Activated CD4-positive, alpha-beta T cell treated with anti-CD3 and anti-CD28 coated beads, Interleukin-2, amount 50 U/mL, for 16 hours (primary cell): ENCODE results near the gene FRMD5.
"Not testable (repeated sequence)": the region's sequence is repeated elsewhere in the genome, so short reads cannot be mapped to it uniquely, and the experiment has no call there.

ENCODE experiments used
- DNase-seq: peaks from one replicate; pipeline ENCODE4 v3.0.0-alpha.2; 2020

The FRMD5 gene

DNA sequence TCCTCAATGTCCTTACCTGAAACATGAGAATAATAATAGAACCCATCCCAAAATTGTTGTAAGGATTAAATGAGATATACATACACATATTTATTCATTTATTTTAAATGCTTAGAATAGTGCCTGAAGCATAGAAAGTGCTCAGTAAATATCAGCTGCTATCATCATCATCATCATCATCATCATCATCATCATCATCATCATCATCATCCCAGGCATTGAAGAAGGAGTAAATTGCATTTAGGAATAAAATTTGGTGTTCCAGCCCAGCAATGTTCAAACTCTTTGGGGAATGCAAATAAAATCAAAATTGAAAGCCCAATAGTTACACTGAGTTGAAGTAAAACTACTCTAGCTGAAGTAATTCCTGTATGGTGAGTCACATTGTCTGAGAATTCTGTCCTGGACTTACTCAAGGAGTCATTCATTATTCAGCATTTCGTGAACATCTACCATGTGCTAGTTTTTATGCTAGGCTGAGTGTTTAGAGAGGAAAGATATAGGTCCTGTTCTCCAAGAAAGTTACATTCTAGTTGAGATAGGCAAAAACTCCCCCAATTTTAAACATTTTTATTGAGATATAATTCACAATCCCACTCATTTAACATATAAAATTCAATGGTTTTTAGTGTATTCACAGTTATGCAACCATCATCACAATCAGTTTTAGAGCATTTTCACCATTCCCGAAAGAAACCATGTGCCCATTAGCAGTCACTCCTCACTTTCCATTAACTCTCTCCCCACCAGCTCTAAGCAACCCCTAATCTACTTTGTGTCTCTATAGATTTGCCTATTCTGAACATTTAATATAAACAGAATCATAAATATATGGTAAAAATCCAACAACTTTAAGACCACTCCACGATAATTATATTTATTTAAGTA lies 107.2 kb downstream of the FRMD5 start:
- no peak for DNase-seq

DNA sequence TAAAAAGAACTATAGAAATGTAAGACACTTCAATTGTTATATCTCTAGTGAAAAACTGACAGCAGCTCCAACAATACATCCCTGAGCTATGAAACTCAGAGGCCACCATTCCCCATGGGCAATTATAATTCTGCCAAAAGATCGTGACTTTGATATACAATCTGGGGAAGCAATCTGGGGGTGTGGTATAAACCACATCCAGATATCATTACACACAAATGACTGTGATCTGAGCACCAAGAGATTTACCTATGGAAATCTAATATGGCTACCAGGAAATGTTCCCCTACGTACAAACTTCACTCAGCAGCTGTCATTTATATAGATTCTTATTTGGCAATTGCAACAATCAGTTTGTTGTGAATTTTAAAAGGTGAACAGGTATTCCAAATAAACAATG lies 110.3 kb downstream of the FRMD5 start:
- no peak for DNase-seq

DNA sequence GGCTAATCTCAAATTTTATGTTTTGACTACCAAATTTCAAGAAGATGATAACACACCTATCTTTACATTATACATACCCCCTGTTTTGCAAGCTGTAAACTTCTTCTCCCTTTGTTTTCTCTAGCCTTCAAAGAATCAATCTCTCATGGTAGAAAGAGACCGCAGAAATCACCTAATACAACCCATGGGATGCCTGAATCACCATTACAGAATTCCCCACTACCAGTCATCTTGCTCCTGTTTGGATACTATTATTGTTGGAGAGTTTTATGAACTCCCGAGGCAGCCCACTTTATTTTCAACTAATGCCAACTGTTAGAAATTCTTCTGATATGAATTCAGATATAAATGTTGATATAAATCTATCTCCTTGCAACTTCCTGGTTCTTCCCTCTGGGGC lies 110.9 kb downstream of the FRMD5 start:
- no peak for DNase-seq

DNA sequence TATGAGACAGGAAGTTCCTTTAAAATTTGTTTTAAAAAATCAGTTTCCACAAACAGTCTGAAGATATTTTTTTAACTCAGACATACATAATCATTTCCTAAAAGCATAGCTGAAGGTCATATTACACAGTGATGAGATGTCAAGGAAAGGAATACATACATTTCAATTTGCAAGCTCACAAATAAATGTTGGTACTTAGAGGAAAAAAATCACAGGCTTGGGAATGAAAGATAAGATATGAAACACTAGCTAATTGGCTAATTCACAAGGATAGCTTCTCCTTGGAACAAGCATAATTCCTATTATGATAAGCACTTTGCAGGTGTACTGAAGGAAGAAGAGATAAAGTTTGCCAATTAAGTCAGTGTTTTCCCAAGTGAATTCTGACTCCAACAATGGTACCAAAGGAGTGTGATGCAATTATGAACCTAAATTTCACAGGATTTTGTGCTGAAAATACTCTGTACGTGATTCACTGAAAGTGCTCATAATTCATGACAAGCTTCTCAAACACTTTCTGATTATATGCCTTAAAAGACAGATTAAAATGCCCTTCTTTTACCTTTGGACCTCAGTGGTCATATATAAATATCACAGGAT lies 112.4 kb downstream of the FRMD5 start:
- DNase-seq, result no peak

DNA sequence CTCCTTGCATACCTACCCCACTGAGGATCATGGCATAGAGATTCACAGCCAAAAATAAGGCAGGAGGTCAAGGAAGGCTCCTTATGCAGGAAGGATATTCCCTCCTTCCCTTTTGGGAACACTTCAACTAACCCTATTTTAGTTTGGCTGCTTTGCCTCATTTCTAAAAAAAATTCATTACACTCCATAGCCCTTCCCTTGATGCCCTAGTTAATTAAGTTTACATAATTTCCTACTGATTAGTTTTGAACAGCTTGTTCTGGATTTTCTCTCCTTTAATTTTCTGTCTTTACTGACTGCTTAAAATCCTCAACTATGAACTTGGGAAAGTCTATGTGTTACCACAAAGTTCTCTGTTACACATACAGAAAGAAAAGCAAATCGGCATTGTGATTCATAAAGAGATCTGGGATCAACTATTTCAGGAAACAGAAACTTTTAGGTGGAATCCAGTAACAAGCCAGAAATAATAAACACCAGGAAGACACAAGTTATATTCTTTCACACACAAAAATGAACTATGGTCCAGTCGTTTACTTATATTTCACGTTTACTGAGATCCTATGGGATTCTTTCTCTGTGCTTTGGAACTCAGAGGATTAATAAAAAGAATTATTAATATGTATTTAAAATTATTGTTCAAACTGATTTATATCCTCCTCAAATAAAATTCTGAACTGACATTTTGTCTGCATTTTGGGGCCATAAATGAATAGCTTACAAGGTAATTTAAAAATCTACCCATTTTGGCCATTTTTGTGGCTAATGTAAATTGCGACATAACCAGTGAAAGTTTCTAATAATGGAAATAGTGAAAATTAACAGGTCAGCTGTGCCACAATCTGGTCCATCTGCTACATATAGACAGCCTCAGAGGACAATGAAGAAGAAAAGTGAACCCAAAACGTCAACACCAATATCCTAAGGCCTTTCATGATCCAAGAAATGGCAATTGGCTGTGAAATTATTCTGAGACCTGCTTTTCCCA lies 113.8 kb downstream of the FRMD5 start:
- DNase-seq, result no peak

DNA sequence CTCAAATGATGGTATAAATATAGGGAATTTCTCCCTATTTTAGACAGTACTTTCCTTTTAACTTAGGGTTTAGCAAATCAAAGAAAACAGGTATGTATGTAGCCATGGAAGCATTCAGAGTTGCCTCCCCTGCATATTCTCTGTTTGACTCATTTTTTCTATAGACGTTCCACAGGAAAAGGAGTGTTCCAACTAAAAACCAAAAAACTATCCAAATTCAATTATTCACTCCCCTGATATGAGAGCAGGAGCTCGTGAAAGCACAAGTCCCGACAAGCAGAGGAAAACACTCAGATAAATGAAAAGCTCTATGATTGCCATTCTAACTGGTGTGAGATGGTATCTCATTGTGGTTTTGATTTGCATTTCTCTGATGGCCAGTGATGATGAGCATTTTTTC lies 119.5 kb downstream of the FRMD5 start:
- no peak for DNase-seq

DNA sequence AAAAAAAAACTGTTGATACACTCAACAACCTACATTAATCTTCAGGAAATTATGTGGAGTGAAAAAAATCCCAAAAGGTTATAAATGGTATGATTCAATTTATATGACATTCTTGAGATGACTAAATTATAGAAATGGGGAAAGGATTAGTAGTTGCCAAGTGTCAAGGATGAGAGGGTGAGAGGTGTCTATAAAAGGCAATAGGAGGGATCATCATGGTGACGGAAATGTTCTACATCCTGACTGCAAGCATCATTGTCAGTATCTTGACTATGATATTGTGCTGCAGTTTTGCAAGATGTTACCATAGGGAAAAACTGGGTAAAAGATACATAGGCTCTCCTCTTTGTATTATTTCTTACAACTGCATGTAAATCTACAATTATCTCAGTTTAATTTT lies 125.6 kb downstream of the FRMD5 start:
- DNase-seq, result no peak

DNA sequence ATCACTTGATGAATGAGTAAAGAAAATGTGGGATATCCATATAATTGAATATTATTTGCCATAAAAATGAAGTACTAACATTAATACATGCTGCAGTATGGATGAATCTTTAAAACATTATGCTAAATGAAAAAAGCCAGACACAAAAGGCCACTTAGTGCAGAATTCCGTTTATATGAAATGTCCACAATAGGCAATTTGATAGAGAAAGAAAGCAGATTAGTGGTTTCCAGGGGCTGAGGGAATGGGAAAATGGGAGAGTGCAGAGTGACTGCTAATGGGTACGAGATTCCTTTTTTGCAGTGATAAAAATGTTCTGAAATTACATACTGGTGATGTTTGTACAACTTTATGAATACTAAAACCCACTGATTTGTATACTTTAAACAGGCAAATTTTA lies 126.7 kb downstream of the FRMD5 start:
- no peak for DNase-seq

DNA sequence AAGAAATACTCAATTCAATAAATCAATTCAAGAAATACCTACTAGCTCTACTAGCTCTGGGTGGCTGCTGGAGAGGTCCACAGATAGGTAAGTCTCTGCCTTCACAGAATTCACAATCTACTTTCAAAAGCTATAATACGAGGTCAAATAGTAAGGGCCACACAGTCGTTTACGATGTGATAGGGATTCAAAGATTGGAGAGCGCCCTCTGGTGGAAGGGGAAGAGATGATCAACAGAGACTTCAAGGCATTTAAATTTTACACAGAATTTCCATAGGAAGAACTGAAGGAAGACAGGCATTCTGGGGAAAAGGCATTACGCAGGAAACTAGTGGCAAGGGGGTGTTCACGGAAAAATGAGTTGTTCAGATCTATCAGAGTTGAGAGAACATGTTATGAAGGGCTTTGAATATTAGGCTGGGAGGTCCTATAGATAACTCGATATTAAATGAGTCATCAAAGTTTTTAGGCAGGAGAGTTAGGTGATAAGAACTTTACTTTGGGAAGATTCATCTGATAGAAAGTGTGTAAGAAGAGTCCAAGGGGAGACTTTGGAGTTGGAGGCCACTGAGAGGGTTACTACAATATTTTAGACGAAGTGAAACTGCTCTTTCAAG lies 128.8 kb downstream of the FRMD5 start:
- peak; percentile 72 for DNase-seq

DNA sequence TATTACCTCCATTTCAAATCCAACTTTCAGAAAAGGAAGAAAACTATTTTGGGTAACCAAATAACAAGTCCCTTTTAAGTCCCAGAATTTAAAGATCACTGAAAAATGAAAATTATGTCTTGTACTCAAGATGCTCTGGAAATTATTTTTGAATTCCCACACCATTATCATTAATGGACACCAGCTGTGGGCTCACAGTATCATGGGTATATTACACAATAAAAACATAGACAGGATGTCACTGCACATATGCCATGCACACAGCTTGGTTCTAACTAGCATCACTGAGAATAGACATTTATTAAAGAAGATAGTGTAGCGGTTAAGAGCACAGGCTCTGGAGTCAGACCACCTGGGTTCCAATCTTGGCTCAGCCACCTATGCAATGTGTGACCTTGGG lies 130.4 kb downstream of the FRMD5 start:
- DNase-seq, result no peak

DNA sequence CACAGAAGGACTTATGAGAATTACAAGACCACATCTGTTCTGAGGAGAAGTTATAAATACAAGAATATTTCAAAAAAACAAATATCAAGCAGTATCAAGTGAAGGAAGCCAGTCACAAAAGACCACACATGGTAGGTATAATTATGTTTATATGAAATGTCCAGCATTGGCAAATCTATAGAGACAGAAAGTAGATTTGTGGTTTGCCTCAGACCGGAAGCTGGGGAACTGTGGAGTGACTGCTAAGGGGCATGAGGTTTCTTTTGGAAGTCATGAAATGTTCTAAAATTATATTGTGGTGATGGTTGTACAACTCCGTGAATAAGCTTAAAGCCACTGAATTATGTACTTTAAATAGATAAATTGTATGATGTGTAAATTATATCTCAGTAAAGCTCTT lies 136.9 kb downstream of the FRMD5 start:
- no peak for DNase-seq

DNA sequence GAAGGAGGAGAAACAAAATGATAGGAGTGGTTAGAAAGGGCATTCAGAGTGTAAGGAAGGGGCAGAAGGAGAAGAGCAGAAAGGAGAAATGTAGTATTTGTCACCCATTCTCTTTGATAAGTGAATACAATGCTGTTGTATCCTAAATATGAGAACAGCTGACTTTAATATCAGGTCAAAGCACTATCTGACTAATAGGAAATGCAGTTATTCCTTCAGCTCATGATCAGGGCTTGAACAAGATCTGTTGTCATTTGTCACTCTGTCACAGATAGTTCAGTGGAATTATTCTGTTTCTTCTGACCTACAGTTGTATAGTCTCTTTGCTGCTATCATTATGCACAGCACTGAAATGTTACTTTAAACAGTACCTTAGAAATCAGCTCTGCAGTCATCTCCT lies 149.4 kb downstream of the FRMD5 start:
- DNase-seq, result no peak

DNA sequence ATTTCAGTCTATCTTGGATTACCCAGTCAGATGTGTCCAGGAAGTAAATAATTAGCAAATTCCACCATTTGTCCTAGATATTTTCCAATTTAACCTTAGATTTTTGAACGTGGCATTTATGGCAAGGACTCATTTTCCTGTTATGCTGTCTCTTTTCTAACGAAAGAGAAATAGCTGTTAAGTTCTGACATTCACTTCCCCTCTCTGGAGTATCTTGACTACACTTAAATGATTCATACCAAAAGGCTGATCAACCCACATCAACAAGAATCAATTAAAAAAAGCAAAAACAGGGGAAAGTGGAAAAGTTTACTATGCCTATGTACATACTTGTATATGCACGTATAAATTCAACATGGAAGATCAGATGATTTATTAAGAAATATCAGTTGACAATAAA lies 149.9 kb downstream of the FRMD5 start:
- DNase-seq, result no peak

DNA sequence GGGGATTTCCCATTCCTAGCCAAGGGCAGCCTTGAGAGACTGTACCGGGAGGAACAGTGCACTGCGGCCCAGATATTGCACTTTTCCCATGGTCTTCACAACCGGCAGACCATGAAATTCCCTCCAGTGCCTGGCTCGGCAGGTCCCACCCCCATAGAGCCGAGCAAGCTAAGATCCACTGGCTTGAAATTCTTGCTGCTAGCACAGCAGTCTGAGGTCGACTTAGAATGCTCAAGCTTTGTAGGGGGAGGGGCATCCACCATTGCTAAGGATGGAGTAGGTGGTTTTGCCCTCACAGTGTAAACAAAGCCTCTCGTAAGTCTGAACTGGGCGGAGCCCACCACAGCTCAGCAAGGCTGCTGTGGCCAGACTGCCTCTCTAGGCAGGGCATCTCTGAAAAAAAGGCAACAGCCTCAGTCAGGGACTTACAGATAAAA lies 156.3 kb downstream of the FRMD5 start:
- DNase-seq, result no peak

DNA sequence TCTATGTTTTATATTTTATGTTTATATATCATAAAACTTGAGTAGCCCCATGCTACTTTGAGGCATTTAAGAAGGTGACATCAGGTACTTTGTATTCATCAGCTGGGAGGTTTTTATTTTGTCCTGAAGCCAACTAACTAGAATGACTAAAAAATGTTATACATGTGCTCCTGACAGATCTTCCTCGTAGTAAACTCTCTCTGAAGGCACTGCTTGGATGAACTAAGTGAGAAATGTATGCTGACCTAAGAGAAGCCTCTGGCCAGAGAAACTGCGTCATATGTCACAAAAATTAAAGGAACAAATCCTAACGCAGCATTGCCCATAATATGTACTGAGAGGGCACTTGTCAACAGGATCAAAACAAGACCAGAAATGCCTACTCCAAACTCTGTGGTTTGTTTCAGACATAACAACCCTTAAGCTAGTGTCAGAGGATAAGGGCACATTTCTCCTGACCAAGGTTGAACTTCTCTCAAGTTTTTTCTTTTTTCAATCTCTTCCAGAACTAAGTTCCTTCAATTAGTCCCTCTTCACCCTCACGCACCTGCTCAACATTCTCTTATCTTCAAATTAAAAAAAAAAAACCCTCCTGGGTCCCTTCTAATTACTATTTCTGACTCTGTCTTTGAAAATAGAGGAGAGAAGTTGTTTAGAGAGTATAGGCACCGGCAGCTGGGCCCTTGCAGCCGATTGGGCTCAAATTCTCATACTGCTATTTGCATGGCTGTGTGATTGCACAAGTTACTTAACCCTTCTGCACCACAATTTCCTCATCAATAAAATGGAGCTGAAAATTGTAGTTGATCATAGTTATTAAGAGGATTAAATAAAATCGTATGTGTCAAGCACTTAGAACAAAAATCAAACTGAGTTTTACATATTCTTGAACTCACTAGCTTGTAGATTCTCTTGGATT lies 159.0 kb downstream of the FRMD5 start:
- no peak for DNase-seq

DNA sequence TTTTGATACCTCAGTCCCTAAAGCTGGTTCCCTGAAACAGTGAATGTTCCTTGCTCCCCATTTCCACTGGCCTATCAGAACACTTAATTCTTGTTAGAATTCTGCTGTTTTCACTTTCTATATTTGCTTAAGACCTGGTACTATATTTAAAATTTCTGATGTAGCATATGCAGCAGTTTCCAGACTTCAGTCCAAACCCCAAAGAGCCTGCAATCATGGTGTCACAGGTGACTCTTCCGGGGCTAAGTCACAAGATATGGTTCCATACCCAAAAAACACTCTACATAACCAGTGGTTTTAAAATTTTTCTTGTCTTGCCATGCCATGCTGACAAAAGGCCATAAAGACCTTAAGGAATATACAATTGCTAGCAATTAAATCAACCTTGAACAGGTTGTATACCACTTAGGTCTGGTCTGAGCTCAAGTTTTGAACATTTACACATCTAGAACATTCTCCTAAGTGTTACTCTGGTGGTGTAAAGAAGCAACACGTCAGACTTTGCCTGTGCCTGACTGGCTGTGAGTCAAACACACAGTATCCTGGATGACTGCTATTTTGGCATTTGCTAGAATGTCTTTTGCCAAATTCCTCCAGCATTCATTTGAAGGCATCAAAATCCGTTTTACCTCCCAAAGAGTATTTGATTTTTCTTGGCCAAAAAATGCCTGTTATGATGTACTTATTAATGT lies 160.0 kb downstream of the FRMD5 start:
- DNase-seq, result no peak

DNA sequence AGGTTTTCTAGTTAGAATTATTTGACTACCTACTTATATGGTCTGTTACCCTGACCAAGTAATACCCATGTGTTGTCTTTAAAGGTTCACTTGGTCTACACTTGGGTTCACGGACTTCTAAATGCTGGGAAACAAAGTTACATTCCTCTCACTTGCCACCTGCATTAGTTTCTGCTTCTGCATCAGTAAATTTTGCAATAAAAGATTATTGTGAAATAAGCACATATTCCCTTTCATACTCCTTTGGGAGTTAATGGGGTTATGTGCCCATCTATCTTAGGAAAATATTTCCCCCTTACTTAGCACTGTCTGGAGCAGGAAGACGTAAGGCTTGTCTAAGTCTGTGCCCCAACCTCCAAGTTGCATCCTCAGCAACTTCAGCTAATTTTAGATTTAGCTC lies 160.7 kb downstream of the FRMD5 start:
- no peak for DNase-seq

DNA sequence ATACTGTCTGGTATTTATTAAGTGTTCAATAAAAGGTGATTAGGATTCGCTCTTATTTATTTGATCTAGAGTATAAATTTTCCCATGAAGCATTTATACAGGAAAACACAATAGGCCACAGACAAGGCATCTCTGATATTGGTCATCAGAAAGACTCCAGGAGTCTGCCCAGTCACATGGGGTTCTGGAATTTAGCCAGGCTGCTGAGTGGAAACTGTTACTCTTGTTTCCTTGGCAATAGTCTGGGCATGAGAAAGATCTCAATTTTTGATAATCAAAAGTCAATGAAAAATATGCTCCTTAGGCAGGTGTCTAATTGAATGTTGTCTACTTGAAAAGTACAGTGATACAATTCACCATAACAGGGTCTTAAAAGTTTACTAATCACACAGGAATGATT lies 161.2 kb downstream of the FRMD5 start:
- no peak for DNase-seq

DNA sequence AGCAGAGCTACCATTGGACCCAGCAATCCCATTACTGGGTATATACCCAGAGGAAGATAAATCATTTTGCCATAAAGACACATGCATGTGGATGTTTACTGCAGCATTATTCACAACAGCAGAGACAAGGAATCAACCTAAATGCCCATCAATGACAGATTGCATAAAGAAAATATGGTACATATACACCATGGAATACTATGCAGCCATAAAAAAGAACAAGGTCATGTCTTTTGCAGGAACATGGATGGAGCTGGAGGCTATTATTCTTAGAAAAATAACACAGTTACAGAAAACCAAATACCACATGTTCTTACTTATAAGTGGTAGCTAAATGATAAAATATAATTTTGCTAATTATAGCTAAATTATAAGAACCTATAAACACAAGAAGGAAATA lies 162.3 kb downstream of the FRMD5 start:
- not testable (repeated sequence) for DNase-seq

DNA sequence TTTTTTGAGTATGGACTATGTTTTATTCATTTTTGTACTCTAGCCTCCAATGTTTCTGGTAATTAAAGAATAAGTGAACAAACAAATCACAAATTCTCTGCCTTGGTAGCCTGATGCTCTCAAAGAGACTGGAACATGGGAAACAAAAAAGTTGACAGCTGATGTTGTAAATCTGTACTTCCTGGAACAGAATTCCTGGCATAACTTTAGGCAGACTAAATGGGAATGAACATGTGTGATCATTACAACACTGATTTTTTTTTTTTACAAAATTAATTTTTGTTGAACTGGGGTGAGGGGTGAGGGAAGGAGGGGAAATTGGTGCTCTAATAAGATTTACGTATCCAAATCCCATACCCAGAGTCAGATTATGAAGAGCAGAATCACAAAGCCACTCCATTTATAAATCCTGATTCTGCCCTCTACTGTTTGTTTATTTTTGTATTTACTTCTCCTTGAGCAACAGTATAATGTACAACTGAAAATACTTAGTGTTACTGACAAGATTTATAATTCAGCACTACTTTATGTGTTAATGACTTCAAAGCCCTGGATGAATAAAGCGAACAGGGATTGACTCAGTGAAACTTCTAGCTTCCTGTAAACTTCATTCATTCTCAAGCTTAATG lies 165.0 kb downstream of the FRMD5 start:
- DNase-seq, result no peak

DNA sequence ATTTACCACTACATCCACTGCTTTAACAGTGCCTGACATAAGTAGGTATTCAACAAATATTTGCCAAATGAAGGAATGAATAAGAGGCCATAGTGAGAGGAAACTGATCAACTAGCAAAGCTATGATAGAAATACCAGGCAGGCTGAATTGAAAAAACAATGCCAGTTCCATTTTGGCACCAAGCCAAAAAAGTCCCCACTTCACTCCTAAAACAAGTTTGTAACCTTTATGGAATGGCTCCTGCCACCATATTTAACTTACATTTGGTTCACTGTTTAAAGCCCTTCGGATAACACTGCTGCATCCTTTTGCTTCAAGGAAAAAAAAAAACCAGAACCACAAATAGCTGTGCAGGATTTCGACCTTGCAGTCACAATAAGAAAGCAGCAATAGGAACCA lies 166.1 kb downstream of the FRMD5 start:
- DNase-seq, result no peak
